ENCODE results near the gene KRT26.
"Not testable (repeated sequence)": the region's sequence is repeated elsewhere in the genome, so short reads cannot be mapped to it uniquely, and the experiment has no call there.

Gene KRT26

GRCh38 chr17:40794466-40794865 is 22.5 kb upstream of the KRT26 start:
- DNase-seq (ENCODE audit: low read depth), result no peak

DNA sequence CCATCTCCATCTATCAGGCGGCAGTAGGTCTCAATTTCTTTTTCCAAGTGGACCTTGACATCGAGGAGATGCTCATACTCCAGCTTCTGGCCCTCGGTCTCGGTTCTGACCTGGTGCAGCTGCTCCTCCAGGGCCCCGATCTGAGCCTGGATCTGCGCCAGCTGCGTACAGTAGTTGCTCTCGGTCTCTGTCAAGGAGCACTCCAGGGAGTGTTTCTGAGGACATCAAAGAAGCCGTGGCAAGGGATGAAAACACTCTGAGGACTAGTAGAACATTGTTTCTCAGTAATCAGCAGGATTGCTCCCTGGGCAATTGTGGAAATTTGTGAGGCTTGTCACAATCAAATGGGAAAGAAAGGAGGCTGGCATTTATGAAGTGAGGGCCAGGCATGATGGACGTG is 21.8 kb upstream of the KRT26 start:
- no peak for DNase-seq (ENCODE audit: low read depth)

DNA sequence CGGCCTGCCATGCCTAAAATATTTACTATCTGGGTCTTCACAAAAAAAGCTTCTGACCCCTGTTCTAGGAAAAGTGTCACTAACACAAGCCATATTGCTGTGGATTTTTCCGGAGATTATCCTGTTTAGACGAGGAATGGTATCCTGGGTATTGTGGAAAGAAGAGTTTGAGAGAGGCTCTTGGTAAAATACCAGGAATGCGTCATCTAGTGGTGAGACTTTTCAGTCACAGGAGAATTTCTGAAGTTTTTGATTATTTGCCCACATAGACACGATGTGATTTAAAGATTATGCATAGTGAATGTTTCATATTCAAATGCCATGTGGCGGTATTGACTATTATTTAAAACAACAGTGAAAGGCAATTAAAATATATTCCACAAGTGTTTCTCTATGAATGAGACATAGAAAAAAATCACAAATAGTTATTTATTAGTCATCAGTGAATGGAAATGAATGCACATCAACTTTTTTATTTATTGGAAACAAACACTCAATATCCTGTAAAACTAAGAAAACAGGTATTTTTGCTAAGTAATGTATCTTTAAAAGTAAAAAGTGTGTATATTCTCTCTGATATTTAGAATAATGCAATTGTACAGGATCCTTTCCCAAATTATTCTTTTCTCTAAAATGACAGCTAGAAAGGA is 19.9 kb upstream of the KRT26 start:
- DNase-seq (ENCODE audit: low read depth), result no peak

GRCh38 chr17:40791111-40791510 is 19.1 kb upstream of the KRT26 start:
- DNase-seq (ENCODE audit: low read depth), result no peak

DNA sequence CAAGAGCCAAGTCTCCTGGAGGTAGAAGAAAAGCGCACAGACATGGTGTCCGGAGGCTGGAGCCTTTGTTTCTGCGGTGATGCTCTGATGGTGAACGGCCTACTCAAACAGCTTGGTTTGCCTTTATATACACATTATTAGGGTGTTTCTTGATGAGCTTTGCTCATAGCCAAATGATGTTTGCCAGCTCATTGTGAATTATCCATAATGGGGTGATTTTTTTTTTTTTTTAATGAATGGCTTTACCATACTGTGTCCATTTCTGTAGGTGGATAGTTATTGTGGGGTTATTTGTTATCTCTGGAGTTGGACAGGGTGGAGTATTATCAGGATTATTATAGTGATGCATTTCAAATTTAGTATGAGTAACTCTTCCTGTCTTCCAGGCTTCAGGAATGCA is 10.4 kb upstream of the KRT26 start, which contains the start of gene KRT27:
TSS of gene KRT27 (minus strand) at position 101 of the 400 bp plus-strand sequence. CDS start at position 44, 57 bp downstream.
- no peak for DNase-seq (ENCODE audit: low read depth)

GRCh38 chr17:40779181-40779909 is 7.3 kb upstream of the KRT26 start:
- no peak for DNase-seq (ENCODE audit: low read depth)

DNA sequence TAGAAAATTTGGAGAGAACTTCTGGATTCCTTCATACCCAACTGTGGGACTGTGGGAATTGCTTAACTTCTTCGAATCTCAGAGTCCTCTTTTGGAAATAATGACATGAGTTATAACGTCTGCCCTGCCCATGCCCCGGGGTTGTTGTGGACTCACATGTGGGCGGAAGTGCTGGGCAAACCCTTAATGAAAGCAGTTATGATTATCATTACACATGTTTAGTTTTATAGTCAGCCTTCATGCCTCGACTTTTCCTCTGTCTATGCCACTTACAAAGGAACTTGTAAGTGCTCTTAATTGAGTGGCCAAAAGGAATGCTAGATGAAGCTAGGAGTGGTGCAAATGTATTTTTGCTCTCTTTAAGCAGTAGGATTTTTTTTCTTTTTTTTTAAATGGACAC is 6.5 kb upstream of the KRT26 start:
- DNase-seq (ENCODE audit: low read depth), result no peak

DNA sequence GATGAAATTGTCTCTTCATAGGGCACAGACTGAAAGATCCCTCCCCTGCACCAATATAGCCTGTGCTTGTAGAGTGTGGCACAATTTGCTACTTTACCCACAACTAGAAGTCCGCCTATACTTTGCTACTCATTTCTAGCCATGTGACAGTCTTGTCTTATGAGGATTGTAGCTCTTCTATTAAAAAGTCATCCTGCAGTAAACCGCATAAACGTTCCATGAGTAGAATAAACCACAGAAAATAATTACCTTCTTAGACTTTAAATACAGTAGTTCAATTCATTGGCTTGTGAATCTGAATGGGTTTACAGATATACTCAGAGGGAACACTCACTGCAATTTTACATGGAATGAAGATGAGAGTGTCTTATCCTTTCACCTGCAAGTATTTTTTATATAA is 6.0 kb upstream of the KRT26 start:
- no peak for DNase-seq (ENCODE audit: low read depth)

GRCh38 chr17:40777459-40777858 is 5.5 kb upstream of the KRT26 start:
- DNase-seq (ENCODE audit: low read depth), result no peak

DNA sequence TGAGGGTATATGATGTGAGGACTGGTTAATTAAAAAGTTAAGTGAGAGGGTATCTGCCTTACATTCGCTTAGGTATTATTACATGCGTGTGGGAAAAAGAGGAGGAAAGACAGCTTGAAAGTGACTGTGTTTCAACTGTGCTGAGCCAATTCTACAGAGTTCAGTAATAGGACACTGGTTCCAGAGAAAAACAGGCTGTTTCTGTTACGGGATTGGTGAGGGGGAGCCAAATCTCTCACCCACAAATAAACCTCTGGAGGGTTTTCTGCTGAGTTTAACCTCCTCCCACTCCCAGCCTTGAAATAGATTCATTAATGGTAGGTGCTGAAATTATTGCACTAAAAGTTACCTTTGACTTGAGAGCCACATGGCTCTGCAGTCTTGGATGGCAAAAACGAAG is 3.9 kb upstream of the KRT26 start:
- no peak for DNase-seq (ENCODE audit: low read depth)

- DNase-seq (ENCODE audit: low read depth), result no peak
Measured at GRCh38 chr17:40765657-40766056, 6.3 kb downstream of the KRT26 start.

DNA sequence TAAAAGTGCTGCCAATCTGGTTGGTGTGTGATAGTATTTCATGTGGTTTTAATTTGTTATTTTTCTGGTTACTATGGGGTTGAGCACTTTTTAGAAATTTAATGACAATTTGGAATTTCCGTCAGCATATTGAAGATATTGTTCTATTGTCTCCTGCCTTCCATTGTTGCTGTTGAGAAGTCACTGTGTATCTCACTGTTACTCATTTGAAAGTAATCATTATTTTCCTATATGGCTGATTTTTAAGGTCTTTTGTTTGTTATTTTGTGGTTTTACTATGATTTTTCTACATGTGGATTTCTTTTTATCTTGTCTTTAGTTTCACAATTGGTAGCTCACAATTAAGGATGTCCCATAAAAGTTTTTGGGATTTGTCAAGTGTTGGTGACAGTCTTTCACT is 8.2 kb downstream of the KRT26 start:
- DNase-seq (ENCODE audit: low read depth), result no peak

GRCh38 chr17:40760105-40761016 is 11.6 kb downstream of the KRT26 start:
- DNase-seq (ENCODE audit: low read depth), result no peak

DNA sequence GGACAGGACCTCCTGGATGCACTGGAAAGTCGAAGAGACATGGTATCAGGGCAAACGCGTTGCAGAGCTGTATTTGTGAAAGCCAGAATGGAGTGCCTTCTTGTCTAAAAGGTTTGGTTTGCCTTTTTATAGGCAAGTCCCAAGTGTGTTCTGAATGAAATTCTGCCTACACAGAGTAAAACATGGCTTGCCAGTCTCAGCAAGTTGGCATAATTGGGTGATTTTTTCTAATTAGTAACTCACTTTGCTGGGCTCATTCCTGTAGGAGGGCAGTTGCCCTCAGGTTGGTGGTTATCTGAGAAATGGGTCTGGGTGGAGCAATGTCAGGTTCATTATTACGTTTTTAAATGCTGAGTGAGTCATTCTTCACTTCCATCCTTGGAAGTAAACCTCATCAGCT is 16.8 kb downstream of the KRT26 start, which contains the start of gene KRT25:
TSS of gene KRT25 (minus strand) at position 101 of the 400 bp plus-strand sequence. CDS start at position 41, 60 bp downstream.
- no peak for DNase-seq (ENCODE audit: low read depth)

DNA sequence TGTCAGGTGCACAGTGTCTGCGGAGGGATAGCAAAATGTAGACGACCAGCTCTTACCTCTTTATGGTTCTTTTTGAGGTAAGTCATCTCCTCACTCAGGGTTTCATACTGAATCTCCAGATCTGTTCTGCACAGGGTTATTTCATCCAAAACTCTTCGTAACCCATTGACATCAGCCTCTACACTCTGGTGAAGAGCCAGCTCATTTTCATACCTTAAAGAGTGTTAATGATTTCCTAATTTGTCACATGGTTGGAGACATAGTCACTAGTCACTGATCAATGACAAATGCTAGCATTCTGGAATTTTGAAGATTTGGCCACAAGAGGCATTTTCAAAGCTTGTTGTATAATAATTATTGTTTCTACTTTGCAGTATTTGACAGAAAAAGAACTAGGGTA is 18.2 kb downstream of the KRT26 start:
- DNase-seq (ENCODE audit: low read depth), result no peak

GRCh38 chr17:40751065-40751464 is 20.9 kb downstream of the KRT26 start:
- no peak for DNase-seq (ENCODE audit: low read depth)

- no peak for DNase-seq (ENCODE audit: low read depth)
Measured at GRCh38 chr17:40750391-40750790, 21.6 kb downstream of the KRT26 start.

GRCh38 chr17:40748666-40749065 is 23.3 kb downstream of the KRT26 start:
- not testable (repeated sequence) for DNase-seq (ENCODE audit: low read depth)

GRCh38 chr17:40738553-40738952 is 33.4 kb downstream of the KRT26 start:
- DNase-seq (ENCODE audit: low read depth), result no peak

GRCh38 chr17:40735016-40735415 is 37.0 kb downstream of the KRT26 start:
- DNase-seq (ENCODE audit: low read depth), result no peak

GRCh38 chr17:40734018-40734417 is 38.0 kb downstream of the KRT26 start:
- DNase-seq (ENCODE audit: low read depth), result no peak

- DNase-seq (ENCODE audit: low read depth), result no peak
Measured at GRCh38 chr17:40730970-40731369, 41.0 kb downstream of the KRT26 start.
